Ovary (tissue), 9 donors: ENCODE measurements around the gene TMC2. TPM values are rescaled to one million over a fixed set of nuclear protein-coding genes. Genes with fewer than 3 reads are reported as not detected.
"Not testable (repeated sequence)": the region's sequence is repeated elsewhere in the genome, so short reads cannot be mapped to it uniquely, and the experiment has no call there.

ENCODE experiments used
- DNase-seq, 5 donors: peaks; one replicate each; pipeline ENCODE4 v3.0.0-alpha.2; 2019 to 2020
- H3K27ac ChIP-seq, 2 donors: fragments of 200-600 bp; one replicate each; pipeline versions ENCODE4 v1.5.1 to v1.8.0; 2019 to 2022
- H3K27me3 ChIP-seq: fragments of 200-600 bp; one replicate; pipeline ENCODE4 v1.8.0; 2022
- H3K36me3 ChIP-seq: fragments of 200-600 bp; sonication (generic); one replicate; pipeline ENCODE4 v1.5.1; 2019
- H3K4me1 ChIP-seq: one replicate; pipeline ENCODE4 v1.8.1; 2013; ENCODE audit warnings: mild to moderate bottlenecking, moderate library complexity; ENCODE audit not compliant: insufficient read depth
- H3K4me3 ChIP-seq: fragments of 200-600 bp; sonication (generic); one replicate; pipeline ENCODE4 v1.5.1; 2017
- H3K9me3 ChIP-seq, 2 donors: fragments of 200-600 bp in 1 of 2; sonication (generic) in 1 of 2; one replicate each; pipeline versions ENCODE4 v1.5.1 to v1.8.1; 2013 to 2019; ENCODE audit warnings: mild to moderate bottlenecking in 1 of 2, moderate library complexity in 1 of 2
- CTCF ChIP-seq, 3 donors: fragments of 450-650 bp in 2 of 3; fragments of 200-600 bp in 1 of 3; IDR thresholded peaks; one replicate each; pipeline versions ENCODE4 v1.5.1 to v1.8.0; 2016 to 2022; ENCODE audit warnings: antibody characterized with exemption in 3 of 3, mild to moderate bottlenecking in 1 of 3
- EP300 ChIP-seq: sonication (generic); formaldehyde crosslinking; IDR thresholded peaks from one replicate; pipeline ENCODE4 v1.6.1; 2017; ENCODE audit warnings: antibody characterized with exemption
- POLR2A ChIP-seq: fragments of 450-650 bp; IDR thresholded peaks from one replicate; pipeline ENCODE4 v1.6.1; 2017; ENCODE audit warnings: antibody characterized with exemption, mild to moderate bottlenecking, moderate library complexity
- WGBS, 3 donors: extraction: QIAGEN DNeasy Blood & Tissue Kit in 1 of 3; methylation state at CpG; one replicate each; pipeline versions ENCODE4 v1.1.5 to v1.1.7; 2013 to 2017; 5-methylcytosine and 5-hydroxymethylcytosine counted together
- intact Hi-C, 4 donors: fragments of 100-400 bp; cut with DNase I; formaldehyde crosslinking; loops; one replicate each; pipeline versions ENCODE4 v1.11.0 to v1.15.1; 2022 to 2023
- polyA plus RNA-seq, 2 donors: library from polyadenylated mRNA; stranded (reverse); fragments of 200-250 nt in 1 of 2; fragments of 350-450 nt in 1 of 2; fragmentation: Illumina TruSeq in 1 of 2; extraction: RNeasy Lipid Tissue Mini Kit (QIAGEN cat#74804) in 1 of 2; gene quantifications; one replicate each; pipeline ENCODE4 v1.2.3, GENCODE V29; 2013 to 2014
- total RNA-seq, 7 donors: library from RNA; depleted of rRNA in 2 of 7; stranded (reverse); fragments of >200 nt in 2 of 7; fragmentation: NEBNext Ultra II Directional in 3 of 7; extraction: Animal tissue kit (Norgen Biotek cat#: 25700) in 3 of 7; gene quantifications; one replicate each; pipeline versions ENCODE4 v1.1.0 to v1.2.4, GENCODE V29; 2016 to 2023
- donor health status: DM: no; HTN: no; CAD: no; lungs with moderate emphysema.
- donor health status: DM: no; HTN: no; CAD: no.
- donor health status: Bipolar disorder and iron deficiency.
- donor health status: DM: yes; HTN: yes; CAD: no.
- donor health status: DM: no; HTN: no; CAD: no.
- donor health status: DM: yes; HTN: yes; CAD: no.

TMC2 gene
- total and polyA plus RNA-seq, 9 donors = 0.07 to 0.38 (median 0.07) TPM; not detected in 4

GRCh38 chr20:2671977-2672376 lies 135.6 kb downstream of the TMC2 start:
- no peaks in the 10 kb centered on the region for H3K9me3 ChIP-seq
- H3K4me3 ChIP-seq = no peak overlapping the region
- DNase-seq = no peak
- H3K4me1 ChIP-seq = no peaks in the 10 kb centered on the region
- no peak overlapping the region for H3K27ac ChIP-seq
- TF ChIP-seq CTCF (IDR thresholded peaks at IDR 0.05) (no peak), EP300 (no peak), POLR2A (no peak)
- H3K36me3 ChIP-seq = no peaks in the 10 kb centered on the region
- WGBS, 3 donors = 29 to 37% (median 32%) methylated on average over 4 of the region's 4 CpGs
- intact Hi-C loops = no loop called here
- H3K27me3 ChIP-seq = no peaks in the 10 kb centered on the region

- WGBS, 3 donors = 67 to 74% (median 69%) methylated on average over 3 of the region's 3 CpGs
- H3K9me3 ChIP-seq = no peaks in the 10 kb centered on the region
- H3K27ac ChIP-seq = no peak overlapping the region
- H3K36me3 ChIP-seq = no peaks in the 10 kb centered on the region
- no peak overlapping the region for H3K4me3 ChIP-seq
- no peaks in the 10 kb centered on the region for H3K4me1 ChIP-seq
- no peak for DNase-seq
- TF ChIP-seq POLR2A = no peak
- TF ChIP-seq CTCF (IDR thresholded peaks at IDR 0.05) = no peak
- no peak for TF ChIP-seq EP300
- no peaks in the 10 kb centered on the region for H3K27me3 ChIP-seq
- intact Hi-C loops = no loop called here
Observed at GRCh38 chr20:2672446-2672845, 136.1 kb downstream of the TMC2 start.

GRCh38 chr20:2673453-2673852 lies 137.1 kb downstream of the TMC2 start:
- H3K36me3 ChIP-seq = no peaks in the 10 kb centered on the region
- no peak overlapping the region for H3K27ac ChIP-seq
- 90 to 92% (median 91%) methylated on average over 4 of the region's 4 CpGs for WGBS, 3 donors
- TF ChIP-seq EP300 = no peak
- TF ChIP-seq CTCF (IDR thresholded peaks at IDR 0.05) = no peak
- no peaks in the 10 kb centered on the region for H3K9me3 ChIP-seq
- H3K27me3 ChIP-seq = no peaks in the 10 kb centered on the region
- no peaks in the 10 kb centered on the region for H3K4me1 ChIP-seq
- H3K4me3 ChIP-seq = no peak overlapping the region
- intact Hi-C loops = no loop called here
- DNase-seq = no peak

GRCh38 chr20:2680046-2680445 lies 143.7 kb downstream of the TMC2 start:
- Histone ChIP-seq H3K4me3 (no peak overlapping the region), H3K27ac (no peak overlapping the region), H3K9me3 (no peaks in the 10 kb centered on the region), H3K36me3 (no peaks in the 10 kb centered on the region), H3K4me1 (no peaks in the 10 kb centered on the region), H3K27me3 (no peaks in the 10 kb centered on the region)
- 73 to 82% (median 79%) methylated on average over 4 of the region's 4 CpGs for WGBS, 3 donors
- DNase-seq = no peak
- TF ChIP-seq EP300 = no peak
- TF ChIP-seq POLR2A = no peak
- TF ChIP-seq CTCF (IDR thresholded peaks at IDR 0.05) = no peak
- intact Hi-C loops = no loop called here

GRCh38 chr20:2682040-2682439 lies 145.7 kb downstream of the TMC2 start:
- H3K36me3 ChIP-seq, H3K27me3 ChIP-seq, H3K4me1 ChIP-seq, H3K27ac ChIP-seq, DNase-seq, intact Hi-C loops, H3K4me3 ChIP-seq, H3K9me3 ChIP-seq: not testable (repeated sequence)
- 67 to 96% (median 92%) methylated on average over 3 of the region's 3 CpGs for WGBS, 3 donors

- H3K9me3 ChIP-seq, H3K4me3 ChIP-seq, H3K27ac ChIP-seq, DNase-seq, H3K36me3 ChIP-seq, intact Hi-C loops, H3K27me3 ChIP-seq, H3K4me1 ChIP-seq: not testable (repeated sequence)
- 80 to 83% (median 80%) methylated on average over 4 of the region's 4 CpGs for WGBS, 3 donors
Observed at GRCh38 chr20:2684817-2685216, 148.4 kb downstream of the TMC2 start.
